Testis (tissue), 2 donors: Measurements from ENCODE around the gene CROCC2.

Experiments used
- POLR2A ChIP-seq: fragments of 450-650 bp; IDR thresholded peaks from one replicate; pipeline ENCODE4 v1.6.1; 2017; ENCODE audit warnings: antibody characterized with exemption, mild to moderate bottlenecking, moderate library complexity
- TF ChIP-seq, protein P1 (sequence below), 3 experiments: fragments of 450-650 bp in 2 of 3; fragments of 200-600 bp in 1 of 3; sonication (generic) in 1 of 3; IDR thresholded peaks; one replicate each; pipeline ENCODE4 v1.5.1; 2016 to 2019; ENCODE audit warnings: antibody characterized with exemption in 3 of 3, mild to moderate bottlenecking in 2 of 3, moderate library complexity in 1 of 3

DNA sequence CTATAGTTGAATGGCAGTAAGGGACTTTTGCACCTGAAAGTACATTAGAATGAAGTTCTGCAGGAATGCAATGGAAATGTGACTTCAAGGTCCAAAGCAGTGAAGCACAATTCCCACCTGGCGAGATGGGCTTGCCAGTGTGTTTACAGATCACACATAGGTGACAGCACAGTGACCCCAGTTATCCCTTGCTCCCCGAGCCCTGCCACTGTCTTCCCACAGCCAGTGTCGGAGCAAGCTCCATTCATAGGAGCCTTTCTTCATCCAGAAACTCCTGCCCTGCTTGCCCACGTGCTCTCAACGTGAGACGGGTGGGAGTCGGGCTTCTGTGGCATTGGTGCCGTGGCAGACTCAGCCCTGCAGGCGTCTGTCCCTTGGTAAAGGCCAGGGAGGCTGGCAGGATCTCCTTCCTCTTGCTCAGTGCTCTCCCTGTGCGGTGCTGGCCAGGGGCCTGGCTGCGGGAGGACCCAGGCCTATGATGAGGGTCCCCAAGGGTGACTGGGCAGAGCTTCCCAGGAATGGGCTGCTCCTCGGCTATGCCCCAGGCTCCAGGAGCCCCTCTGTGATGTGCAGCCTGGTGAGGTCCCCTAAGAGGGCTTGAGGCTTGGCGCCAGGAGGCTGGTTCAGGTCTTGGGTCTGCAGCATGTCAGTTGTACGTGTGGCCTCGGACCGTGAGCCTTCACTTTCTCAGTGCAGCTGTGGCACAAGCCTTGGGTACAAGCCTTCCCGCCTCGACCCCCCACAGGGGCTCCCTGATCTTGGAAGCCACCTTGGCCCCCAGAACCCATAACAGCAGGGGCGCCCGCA lies 132.4 kb downstream of the CROCC2 start:
- TF ChIP-seq, protein P1, sequence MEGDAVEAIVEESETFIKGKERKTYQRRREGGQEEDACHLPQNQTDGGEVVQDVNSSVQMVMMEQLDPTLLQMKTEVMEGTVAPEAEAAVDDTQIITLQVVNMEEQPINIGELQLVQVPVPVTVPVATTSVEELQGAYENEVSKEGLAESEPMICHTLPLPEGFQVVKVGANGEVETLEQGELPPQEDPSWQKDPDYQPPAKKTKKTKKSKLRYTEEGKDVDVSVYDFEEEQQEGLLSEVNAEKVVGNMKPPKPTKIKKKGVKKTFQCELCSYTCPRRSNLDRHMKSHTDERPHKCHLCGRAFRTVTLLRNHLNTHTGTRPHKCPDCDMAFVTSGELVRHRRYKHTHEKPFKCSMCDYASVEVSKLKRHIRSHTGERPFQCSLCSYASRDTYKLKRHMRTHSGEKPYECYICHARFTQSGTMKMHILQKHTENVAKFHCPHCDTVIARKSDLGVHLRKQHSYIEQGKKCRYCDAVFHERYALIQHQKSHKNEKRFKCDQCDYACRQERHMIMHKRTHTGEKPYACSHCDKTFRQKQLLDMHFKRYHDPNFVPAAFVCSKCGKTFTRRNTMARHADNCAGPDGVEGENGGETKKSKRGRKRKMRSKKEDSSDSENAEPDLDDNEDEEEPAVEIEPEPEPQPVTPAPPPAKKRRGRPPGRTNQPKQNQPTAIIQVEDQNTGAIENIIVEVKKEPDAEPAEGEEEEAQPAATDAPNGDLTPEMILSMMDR (IDR thresholded peaks at IDR 0.05) = no peak
- no peak for TF ChIP-seq POLR2A
